Embryonic facial prominence (tissue), 1 donor: Measurements from ENCODE around the gene PKN3.
A peak's percentile ranks its signal among the peaks of the same experiment; 100 is the strongest.

ENCODE experiments used
- DNase-seq: peaks from one replicate; pipeline ENCODE4 v3.0.0-alpha.2; 2016; ENCODE audit errors: extremely low spot score

The PKN3 gene

GRCh38 chr9:128716581-128717254 lies 14.4 kb downstream of the PKN3 start:
- DNase-seq, result no peak

GRCh38 chr9:128718047-128718446 lies 15.7 kb downstream of the PKN3 start:
- no peak for DNase-seq

- DNase-seq, result no peak
These were observed 16.2 kb downstream of the PKN3 start for GRCh38 chr9:128718475-128718874.

- DNase-seq, result no peak
These were observed 17.8 kb downstream of the PKN3 start for GRCh38 chr9:128719919-128720605.

- DNase-seq, result no peak
These were observed 18.7 kb downstream of the PKN3 start for GRCh38 chr9:128720841-128721486.

- no peak for DNase-seq
These were observed 19.2 kb downstream of the PKN3 start for GRCh38 chr9:128721487-128722010.

- DNase-seq, result no peak
These were observed 20.4 kb downstream of the PKN3 start for GRCh38 chr9:128722380-128723351.

- DNase-seq, result no peak
These were observed 21.1 kb downstream of the PKN3 start for GRCh38 chr9:128723352-128723865.

- DNase-seq, result peak; percentile 52
These were observed 21.8 kb downstream of the PKN3 start, which contains the start of gene ZDHHC12 for GRCh38 chr9:128723866-128724743. Gene ZDHHC12 (minus strand): TSS chr9:128724127. CDS start chr9:128724093, 34 bp downstream.

GRCh38 chr9:128724744-128725211 lies 22.5 kb downstream of the PKN3 start:
- no peak for DNase-seq

- no peak for DNase-seq
These were observed 25.4 kb downstream of the PKN3 start for GRCh38 chr9:128727640-128728248.

GRCh38 chr9:128728298-128728697 lies 26.0 kb downstream of the PKN3 start:
- no peak for DNase-seq

GRCh38 chr9:128729302-128729701 lies 27.0 kb downstream of the PKN3 start:
- no peak for DNase-seq

- no peak for DNase-seq
These were observed 27.6 kb downstream of the PKN3 start for GRCh38 chr9:128729766-128730517.

- DNase-seq, result no peak
These were observed 28.8 kb downstream of the PKN3 start for GRCh38 chr9:128731093-128731492.

- DNase-seq, result no peak
These were observed 29.4 kb downstream of the PKN3 start for GRCh38 chr9:128731691-128732090.

GRCh38 chr9:128732576-128732975 lies 30.3 kb downstream of the PKN3 start:
- no peak for DNase-seq

GRCh38 chr9:128733256-128733655 lies 31.0 kb downstream of the PKN3 start:
- peak; percentile 32 for DNase-seq

- DNase-seq, result no peak
These were observed 33.1 kb downstream of the PKN3 start for GRCh38 chr9:128735373-128735772.
